HepG2 (cell line): Measurements from ENCODE around the gene SYNE1. TPM values are rescaled to one million over a fixed set of nuclear protein-coding genes. Genes with fewer than 3 reads are reported as not detected.

Experiments used
- ATF2 ChIP-seq: sonication (generic); formaldehyde crosslinking; IDR thresholded peaks from 2 replicates; pipeline ENCODE4 v1.4.0; 2020; ENCODE audit warnings: missing genetic modification reagents
- CREB3 ChIP-seq: sonication (generic); formaldehyde crosslinking; IDR thresholded peaks from 2 replicates; pipeline ENCODE4 v1.5.0; 2020; ENCODE audit warnings: missing genetic modification reagents
- FOXO4 ChIP-seq: sonication (generic); formaldehyde crosslinking; conservative IDR thresholded peaks from 2 replicates; pipeline ENCODE4 v1.8.1; 2023; ENCODE audit warnings: missing genetic modification reagents
- HDAC2 ChIP-seq: sonication (generic); formaldehyde crosslinking; IDR thresholded peaks from 2 replicates; pipeline ENCODE4 v1.4.0; 2020; ENCODE audit warnings: missing genetic modification reagents
- IRF2 ChIP-seq: IDR thresholded peaks from 2 replicates; pipeline ENCODE4 v1.6.1; 2018; ENCODE audit warnings: missing genetic modification reagents, missing compliant biosample characterization
- KLF16 ChIP-seq, 2 experiments: sonication (generic) in 1 of 2; formaldehyde crosslinking in 1 of 2; IDR thresholded peaks; 2 replicates each; pipeline versions ENCODE4 v1.6.1 to v1.8.0; 2016 to 2023; ENCODE audit warnings: missing genetic modification reagents in 2 of 2, missing compliant biosample characterization in 1 of 2
- MED8 ChIP-seq: sonication (generic); formaldehyde crosslinking; IDR thresholded peaks from 2 replicates; pipeline ENCODE4 v1.8.1; 2023; ENCODE audit warnings: mild to moderate bottlenecking, missing genetic modification reagents; ENCODE audit not compliant: insufficient replicate concordance
- NCOA2 ChIP-seq: sonication (generic); formaldehyde crosslinking; IDR thresholded peaks from 2 replicates; pipeline ENCODE4 v1.8.0; 2022; ENCODE audit warnings: inconsistent platforms
- NCOA5 ChIP-seq: sonication (generic); formaldehyde crosslinking; IDR thresholded peaks from 2 replicates; pipeline ENCODE4 v1.4.0; 2020; ENCODE audit warnings: missing genetic modification reagents
- NONO ChIP-seq, 2 experiments: fragments of 450-650 bp in 1 of 2; sonication (generic) in 1 of 2; formaldehyde crosslinking in 1 of 2; IDR thresholded peaks in 1 of 2; conservative IDR thresholded peaks in 1 of 2; 2 replicates each; pipeline versions ENCODE4 v1.6.1 to v1.8.0; 2017 to 2022; ENCODE audit warnings: mild to moderate bottlenecking in 1 of 2, missing genetic modification reagents in 1 of 2, moderate library complexity in 1 of 2
- PAF1 ChIP-seq: IDR thresholded peaks from 2 replicates; pipeline ENCODE4 v1.6.1; 2016; ENCODE audit warnings: missing genetic modification reagents, missing compliant biosample characterization
- RARA ChIP-seq: IDR thresholded peaks from 2 replicates; pipeline ENCODE4 v1.6.1; 2016; ENCODE audit warnings: missing genetic modification reagents, missing compliant biosample characterization
- ZBTB42 ChIP-seq: sonication (generic); formaldehyde crosslinking; IDR thresholded peaks from 2 replicates; pipeline ENCODE4 v1.5.0; 2020; ENCODE audit warnings: mild to moderate bottlenecking, missing genetic modification reagents
- ZMYM2 ChIP-seq: sonication (generic); formaldehyde crosslinking; IDR thresholded peaks from 2 replicates; pipeline ENCODE4 v1.8.0; 2022; ENCODE audit warnings: mild to moderate bottlenecking, missing genetic modification reagents
- ZNF124 ChIP-seq: sonication (generic); formaldehyde crosslinking; IDR thresholded peaks from 2 replicates; pipeline ENCODE4 v1.4.0; 2020; ENCODE audit warnings: missing genetic modification reagents
- ZNF3 ChIP-seq: IDR thresholded peaks from 2 replicates; pipeline ENCODE4 v1.7.0; 2017; ENCODE audit warnings: inconsistent platforms
- ZNF501 ChIP-seq: sonication (generic); formaldehyde crosslinking; IDR thresholded peaks from 2 replicates; pipeline ENCODE4 v1.5.1; 2020; ENCODE audit warnings: mild to moderate bottlenecking, moderate library complexity, missing genetic modification reagents
- ZNF574 ChIP-seq: sonication (generic); formaldehyde crosslinking; IDR thresholded peaks from 2 replicates; pipeline ENCODE4 v1.4.0; 2020; ENCODE audit warnings: missing genetic modification reagents
- polyA plus RNA-seq, 8 experiments: library from polyadenylated mRNA; depleted of rRNA in 3 of 8; stranded (reverse) in 7 of 8; unstranded in 1 of 8; fragments of >200 nt; fragmentation: Illumina TruSeq in 4 of 8; extraction: Trizol in 4 of 8; gene quantifications; 2 replicates each; pipeline versions ENCODE4 v1.2.1 to v1.2.3, GENCODE V29; 2011 to 2016; ENCODE audit warnings: low read depth in 4 of 8, missing spikeins in 1 of 8, mixed read lengths in 1 of 8; ENCODE audit not compliant: insufficient read depth in 1 of 8
- total RNA-seq, 5 experiments: library from RNA; depleted of rRNA; stranded (reverse); fragments of >200 nt; fragmentation: Illumina TruSeq; extraction: Trizol; gene quantifications; 2 replicates each; pipeline ENCODE4 v1.2.3, GENCODE V29; 2016; ENCODE audit warnings: low read depth in 1 of 5
- TF ChIP-seq, protein P1 (sequence below): sonication (generic); formaldehyde crosslinking; IDR thresholded peaks from 2 replicates; pipeline ENCODE4 v1.8.1; 2023; ENCODE audit warnings: mild to moderate bottlenecking, moderate library complexity, missing genetic modification reagents
- TF ChIP-seq, protein P2 (sequence below): sonication (generic); formaldehyde crosslinking; IDR thresholded peaks from 2 replicates; pipeline ENCODE4 v1.4.0; 2020; ENCODE audit warnings: mild to moderate bottlenecking, missing genetic modification reagents, borderline replicate concordance

The SYNE1 gene
- total and polyA plus RNA-seq, 2 of the 13 experiments (the other 11 are each of a cell fraction or from before 2014, with no cell fraction given): 5.5 to 15.9 TPM

GRCh38 chr6:152338335-152339125 is 298.6 kb downstream of the SYNE1 start (continued):
- no peak for TF ChIP-seq CREB3
- TF ChIP-seq, protein P1, sequence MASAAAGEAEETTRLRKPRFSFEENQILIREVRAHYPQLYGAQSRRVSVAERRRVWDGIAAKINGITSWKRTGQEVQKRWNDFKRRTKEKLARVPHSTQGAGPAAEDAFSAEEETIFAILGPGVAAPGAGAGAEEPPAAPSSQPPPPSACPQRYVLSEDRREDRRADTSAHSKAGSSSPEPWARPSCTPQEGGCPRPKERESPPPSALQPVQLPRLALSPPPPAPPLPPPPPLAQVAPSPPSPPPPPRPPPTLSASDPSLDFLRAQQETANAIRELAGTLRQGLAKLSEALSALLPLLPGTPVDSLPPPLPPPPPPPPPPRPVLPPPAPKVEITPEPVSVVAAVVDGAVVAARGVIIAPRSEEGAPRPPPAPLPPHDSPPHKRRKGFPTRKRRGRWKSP (CRISPR knock-in tag): no peak
- TF ChIP-seq FOXO4: no peak
- TF ChIP-seq NCOA5: no peak
- TF ChIP-seq, protein P2, sequence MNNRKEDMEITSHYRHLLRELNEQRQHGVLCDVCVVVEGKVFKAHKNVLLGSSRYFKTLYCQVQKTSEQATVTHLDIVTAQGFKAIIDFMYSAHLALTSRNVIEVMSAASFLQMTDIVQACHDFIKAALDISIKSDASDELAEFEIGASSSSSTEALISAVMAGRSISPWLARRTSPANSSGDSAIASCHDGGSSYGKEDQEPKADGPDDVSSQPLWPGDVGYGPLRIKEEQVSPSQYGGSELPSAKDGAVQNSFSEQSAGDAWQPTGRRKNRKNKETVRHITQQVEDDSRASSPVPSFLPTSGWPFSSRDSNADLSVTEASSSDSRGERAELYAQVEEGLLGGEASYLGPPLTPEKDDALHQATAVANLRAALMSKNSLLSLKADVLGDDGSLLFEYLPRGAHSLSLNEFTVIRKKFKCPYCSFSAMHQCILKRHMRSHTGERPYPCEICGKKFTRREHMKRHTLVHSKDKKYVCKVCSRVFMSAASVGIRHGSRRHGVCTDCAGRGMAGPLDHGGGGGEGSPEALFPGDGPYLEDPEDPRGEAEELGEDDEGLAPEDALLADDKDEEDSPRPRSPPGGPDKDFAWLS (CRISPR knock-in tag): no peak
- no peak for TF ChIP-seq ZBTB42 (CRISPR knock-in tag)
- TF ChIP-seq ZMYM2: no peak
- TF ChIP-seq KLF16 (CRISPR knock-in tag; IDR thresholded peaks at IDR 0.05): peak in 1 of 2 experiments; percentile 65; a peak in 2 of 4 replicates
- no peak for TF ChIP-seq PAF1
- no peak for TF ChIP-seq ZNF3 (CRISPR knock-in tag)
- TF ChIP-seq MED8 (CRISPR knock-in tag): no peak
- no peak for TF ChIP-seq RARA
- no peak for TF ChIP-seq ZNF124 (CRISPR knock-in tag)
- TF ChIP-seq NCOA2 (CRISPR knock-in tag): peak; percentile 30; the same call in 1 of the 2 replicates
- no peak for TF ChIP-seq ATF2
- 0 out of 2 replicates have a peak, but pooled peaks have one; percentile 26 for TF ChIP-seq HDAC2 (CRISPR knock-in tag)
- no peak for TF ChIP-seq NONO (IDR thresholded peaks at IDR 0.05)
- no peak for TF ChIP-seq NONO (CRISPR knock-in tag; conservative IDR thresholded peaks at IDR 0.05)
- no peak for TF ChIP-seq ZNF574 (CRISPR knock-in tag)
- TF ChIP-seq IRF2 (CRISPR knock-in tag): 0 out of 2 replicates have a peak, but pooled peaks have one; percentile 23
- TF ChIP-seq ZNF501 (CRISPR knock-in tag): 0 out of 2 replicates have a peak, but pooled peaks have one; percentile 31
